Astrocyte of the cerebellum (primary cell): ENCODE measurements around the gene TMEM245.
A peak's percentile ranks its signal among the peaks of the same experiment; 100 is the strongest.

Experiments used
- DNase-seq: peaks from one replicate; pipeline ENCODE4 v3.0.0-alpha.2; 2011; ENCODE audit warnings: low read depth
- H3K4me3 ChIP-seq: 2 replicates; pipeline ENCODE4 v1.5.1; 2011; ENCODE audit warnings: mild to moderate bottlenecking, low read depth, low read length, moderate library complexity
- CTCF ChIP-seq: IDR thresholded peaks from 2 replicates; pipeline ENCODE4 v1.5.1; 2012; ENCODE audit warnings: low read length, low read depth, moderate library complexity, mild to moderate bottlenecking; ENCODE audit errors: missing control alignments
- in situ Hi-C: cut with HindIII; loops from 2 replicates; pipeline ENCODE4 v1.10.0; 2017; ENCODE audit warnings: low sequenced_read_pairs

The TMEM245 gene

GRCh38 chr9:109098171-109098959, 21.4 kb downstream of the TMEM245 start:
- in situ Hi-C loops = no loop called here
- TF ChIP-seq CTCF = no peak
- DNase-seq = peak; percentile 98
- H3K4me3 ChIP-seq = no peak overlapping the region

- in situ Hi-C loops = no loop called here
- no peak for TF ChIP-seq CTCF
- no peak for DNase-seq
- H3K4me3 ChIP-seq = no peak overlapping the region
Measured at GRCh38 chr9:109097146-109097545, 22.6 kb downstream of the TMEM245 start.

- DNase-seq = no peak
Measured at GRCh38 chr9:109095321-109095720, 24.4 kb downstream of the TMEM245 start.

GRCh38 chr9:109094268-109094667, 25.5 kb downstream of the TMEM245 start:
- TF ChIP-seq CTCF = no peak
- H3K4me3 ChIP-seq = no peak overlapping the region
- in situ Hi-C loops = no loop called here
- no peak for DNase-seq

More at GRCh38 chr9:109095321-109095720, 24.4 kb downstream of the TMEM245 start:
- TF ChIP-seq CTCF = no peak
- in situ Hi-C loops = no loop called here
- H3K4me3 ChIP-seq = no peak overlapping the region

- no peak for DNase-seq
- TF ChIP-seq CTCF = no peak
- no peak overlapping the region for H3K4me3 ChIP-seq
- in situ Hi-C loops = no loop called here
Measured at GRCh38 chr9:109092587-109092986, 27.2 kb downstream of the TMEM245 start.

- in situ Hi-C loops = no loop called here
- DNase-seq = no peak
- TF ChIP-seq CTCF = no peak
- no peak overlapping the region for H3K4me3 ChIP-seq
Measured at GRCh38 chr9:109092051-109092580, 27.6 kb downstream of the TMEM245 start.
